A673 (cell line): ENCODE data around the gene SRRM4. TPM values are rescaled to one million over a fixed set of nuclear protein-coding genes. Genes with fewer than 3 reads are reported as not detected.
"Not testable (repeated sequence)": the region's sequence is repeated elsewhere in the genome, so short reads cannot be mapped to it uniquely, and the experiment has no call there.

Experiments used
- BruUV-seq: library from RNA; stranded (reverse); fragments of 400-500 nt; replicated peaks from 2 replicates; lab custom pipeline; 2021; lab: Mats Ljungman, UMichigan
- CTCF ChIA-PET: fragments of 300-600 bp; sonication (Branson Sonifier 250); formaldehyde crosslinking; loops from one replicate; lab custom pipeline; 2022; ENCODE audit warnings: antibody characterized with exemption; lab: Charles Lee
- POLR2A ChIA-PET: fragments of 300-600 bp; sonication (Branson Sonifier 250); formaldehyde crosslinking; loops from one replicate; lab custom pipeline; 2022; ENCODE audit warnings: antibody characterized with exemption; ENCODE audit not compliant: low non-redundant PET; lab: Charles Lee
- DNase-seq: peaks from one replicate; pipeline ENCODE4 v3.0.0-alpha.2; 2015; ENCODE audit warnings: low spot score
- H3K27ac ChIP-seq: fragments of 200-600 bp; sonication (generic); 2 replicates; pipeline ENCODE4 v1.5.1; 2016; ENCODE audit warnings: mixed run types, low read depth, mild to moderate bottlenecking, mixed read lengths, antibody characterized with exemption, low read length; ENCODE audit not compliant: poor library complexity, severe bottlenecking
- H3K27me3 ChIP-seq: fragments of 200-600 bp; sonication (generic); replicated peaks from 2 replicates; pipeline ENCODE4 v1.6.1; 2017; ENCODE audit warnings: mixed run types, low read depth, mild to moderate bottlenecking, mixed read lengths, antibody characterized with exemption, low read length; ENCODE audit not compliant: insufficient read depth, poor library complexity
- H3K36me3 ChIP-seq: fragments of 200-600 bp; sonication (generic); 2 replicates; pipeline ENCODE4 v1.6.1; 2016; ENCODE audit warnings: mixed run types, mild to moderate bottlenecking, mixed read lengths, antibody characterized with exemption, low read length; ENCODE audit not compliant: insufficient read depth, poor library complexity, severe bottlenecking
- H3K4me1 ChIP-seq: fragments of 200-600 bp; sonication (generic); 2 replicates; pipeline ENCODE4 v1.6.1; 2017; ENCODE audit warnings: mixed run types, mild to moderate bottlenecking, mixed read lengths, antibody characterized with exemption, low read length; ENCODE audit not compliant: insufficient read depth, poor library complexity, severe bottlenecking
- H3K4me3 ChIP-seq: fragments of 200-600 bp; sonication (generic); 2 replicates; pipeline ENCODE4 v1.5.1; 2016; ENCODE audit warnings: low read depth, mixed run types, mild to moderate bottlenecking, mixed read lengths, low read length; ENCODE audit not compliant: poor library complexity, severe bottlenecking
- H3K9me3 ChIP-seq: fragments of 200-600 bp; sonication (generic); 2 replicates; pipeline ENCODE4 v1.6.1; 2016; ENCODE audit warnings: mixed run types, low read depth, mild to moderate bottlenecking, mixed read lengths, antibody characterized with exemption, low read length; ENCODE audit not compliant: poor library complexity, severe bottlenecking
- CTCF ChIP-seq: fragments of 300-800, 200-600 bp; sonication (generic); conservative IDR thresholded peaks from 2 replicates; pipeline ENCODE4 v1.5.1; 2017; ENCODE audit warnings: low read depth, mild to moderate bottlenecking, antibody characterized with exemption, low read length, moderate library complexity, mixed read lengths
- EZH2 ChIP-seq: fragments of 200-600 bp; sonication (generic); IDR thresholded peaks from 2 replicates; pipeline ENCODE4 v1.6.1; 2017; ENCODE audit warnings: borderline replicate concordance, low read depth, mild to moderate bottlenecking, mixed read lengths, antibody characterized with exemption, low read length; ENCODE audit not compliant: poor library complexity, severe bottlenecking
- intact Hi-C: fragments of 100-400 bp; cut with micrococcal nuclease; formaldehyde crosslinking; loops from one replicate; pipeline ENCODE4 v1.10.0; 2022; ENCODE audit not compliant: unreplicated experiment
- total RNA-seq: library from RNA; stranded (reverse); gene quantifications from 2 replicates; pipeline ENCODE4 v1.2.3, GENCODE V29; 2021

The SRRM4 gene
- total RNA-seq, 1 experiment from 2014 or later: not detected

- BruUV-seq: no TSS peak
- no peak for DNase-seq
- H3K4me3 ChIP-seq: no peak overlapping the region
- peaks cover 57% of the 10 kb centered on the region for H3K27me3 ChIP-seq
- H3K9me3 ChIP-seq: peaks cover 4% of the 10 kb centered on the region
- no peaks in the 10 kb centered on the region for H3K36me3 ChIP-seq
- CTCF ChIA-PET: no interaction called here
- H3K27ac ChIP-seq: no peak overlapping the region
- TF ChIP-seq EZH2 (no peak), CTCF (no peak)
- no peaks in the 10 kb centered on the region for H3K4me1 ChIP-seq
- intact Hi-C loops: no loop called here
- POLR2A ChIA-PET: no interaction called here
These were observed 25.4 kb downstream of the SRRM4 start for GRCh38 chr12:119006746-119007145.

- H3K4me3 ChIP-seq, CTCF ChIA-PET, H3K27ac ChIP-seq, H3K9me3 ChIP-seq, H3K36me3 ChIP-seq, H3K4me1 ChIP-seq, intact Hi-C loops, DNase-seq, POLR2A ChIA-PET, BruUV-seq: not testable (repeated sequence)
- H3K27me3 ChIP-seq: peaks cover 63% of the 10 kb centered on the region
These were observed 26.9 kb downstream of the SRRM4 start for GRCh38 chr12:119008273-119008672.

- no peak for DNase-seq
- no peaks in the 10 kb centered on the region for H3K36me3 ChIP-seq
- no peak for TF ChIP-seq CTCF
- TF ChIP-seq EZH2: no peak
- peaks cover 4% of the 10 kb centered on the region for H3K9me3 ChIP-seq
- no TSS peak for BruUV-seq
- no peak overlapping the region for H3K27ac ChIP-seq
- no peaks in the 10 kb centered on the region for H3K4me1 ChIP-seq
- intact Hi-C loops: no loop called here
- H3K27me3 ChIP-seq: peaks cover 61% of the 10 kb centered on the region
- POLR2A ChIA-PET: no interaction called here
- H3K4me3 ChIP-seq: no peak overlapping the region
- CTCF ChIA-PET: no interaction called here
These were observed 27.4 kb downstream of the SRRM4 start for GRCh38 chr12:119008691-119009221.

- TF ChIP-seq EZH2: no peak
- no peak for TF ChIP-seq CTCF
- POLR2A ChIA-PET: no interaction called here
- H3K4me1 ChIP-seq: no peaks in the 10 kb centered on the region
- H3K36me3 ChIP-seq: no peaks in the 10 kb centered on the region
- H3K27me3 ChIP-seq: peaks cover 69% of the 10 kb centered on the region
- BruUV-seq: no TSS peak
- intact Hi-C loops: no loop called here
- H3K9me3 ChIP-seq: peaks cover 4% of the 10 kb centered on the region
- no peak for DNase-seq
- H3K27ac ChIP-seq: no peak overlapping the region
- H3K4me3 ChIP-seq: no peak overlapping the region
- CTCF ChIA-PET: no interaction called here
These were observed 29.9 kb downstream of the SRRM4 start for GRCh38 chr12:119011231-119011630.
